Measurements from ENCODE around the gene SIMC1.

SIMC1 gene

DNA sequence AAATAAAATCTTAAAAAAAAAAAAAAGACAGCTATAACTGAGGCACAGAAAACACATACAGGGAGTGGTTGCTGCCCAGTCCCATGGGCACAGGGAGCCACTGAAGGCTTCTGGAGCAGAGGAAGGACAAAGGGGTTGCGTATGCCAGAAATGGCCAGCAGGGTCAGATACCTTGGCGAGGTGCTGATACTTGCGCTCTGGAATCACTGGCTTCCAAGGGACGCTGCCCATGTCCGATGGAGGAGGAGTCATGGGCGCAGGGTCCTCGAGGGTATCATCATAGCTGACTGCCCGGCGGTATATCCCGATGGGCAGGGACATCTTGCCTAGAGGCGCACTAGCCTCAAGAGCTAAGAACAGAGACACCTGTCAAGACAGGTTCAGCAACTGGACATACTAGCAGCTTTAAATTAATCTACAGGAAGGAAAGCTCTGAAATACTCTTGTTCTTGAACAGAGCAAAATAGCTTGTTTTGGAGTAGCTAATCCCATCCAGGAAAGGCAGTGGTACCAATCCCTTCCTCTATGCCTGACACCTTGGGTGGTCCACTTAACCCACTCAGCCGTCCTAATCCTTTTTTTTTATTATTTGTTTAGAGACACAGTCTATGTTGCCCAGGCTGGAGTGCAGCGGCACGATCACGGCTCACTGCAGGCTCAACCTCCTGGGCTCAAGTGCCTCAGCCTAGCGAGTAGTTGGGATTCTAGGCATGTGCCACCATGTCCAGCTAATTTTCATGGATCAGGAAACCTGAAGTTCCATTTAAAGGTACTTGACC is 117.4 kb downstream of the SIMC1 start:
- no peaks in the 10 kb centered on the region for H3K27me3 Mint-ChIP-seq
- no peak for DNase-seq
- H3K27ac Mint-ChIP-seq, result peak overlapping the region; percentile 21
- no peak overlapping the region for H3K4me3 Mint-ChIP-seq
- H3K4me1 Mint-ChIP-seq, result peaks cover 29% of the 10 kb centered on the region
- peaks cover 56% of the 10 kb centered on the region for H3K36me3 Mint-ChIP-seq
- H3K9me3 Mint-ChIP-seq, result no peaks in the 10 kb centered on the region
- CTCF ChIA-PET, result interaction anchor here (0.7 to 1.3 kb wide), 3 partner anchors 19 to 1026 kb away, joined by 3 to 6 read pairs (median 3); no protein-coding TSS in a partner anchor

DNA sequence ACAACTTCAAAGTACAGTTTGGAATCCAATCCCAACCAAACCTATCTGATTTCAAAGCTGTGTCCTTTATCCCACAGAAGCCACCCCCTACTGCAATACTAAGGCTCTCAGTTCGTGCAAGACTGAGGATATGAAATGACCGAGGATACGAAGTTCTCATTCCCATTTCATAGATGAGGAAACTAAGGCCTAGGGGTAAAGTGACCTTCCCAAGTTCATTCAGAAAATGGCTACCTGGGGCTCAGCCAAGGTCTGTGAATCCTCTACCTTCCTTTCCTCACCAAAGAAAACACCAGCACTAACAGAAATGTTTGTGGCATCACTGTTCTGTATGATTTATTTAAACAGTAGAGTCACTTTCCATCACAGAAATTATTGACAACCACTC is 117.9 kb downstream of the SIMC1 start:
- H3K4me3 Mint-ChIP-seq, result no peak overlapping the region
- H3K36me3 Mint-ChIP-seq, result peaks cover 54% of the 10 kb centered on the region
- peaks cover 29% of the 10 kb centered on the region for H3K4me1 Mint-ChIP-seq
- H3K27ac Mint-ChIP-seq, result no peak overlapping the region
- CTCF ChIA-PET, result interaction anchor here (1.3 kb wide), 1 partner anchor 19 kb away, joined by 3 read pairs; no protein-coding TSS in a partner anchor
- DNase-seq, result no peak
- no peaks in the 10 kb centered on the region for H3K9me3 Mint-ChIP-seq
- no peaks in the 10 kb centered on the region for H3K27me3 Mint-ChIP-seq

DNA sequence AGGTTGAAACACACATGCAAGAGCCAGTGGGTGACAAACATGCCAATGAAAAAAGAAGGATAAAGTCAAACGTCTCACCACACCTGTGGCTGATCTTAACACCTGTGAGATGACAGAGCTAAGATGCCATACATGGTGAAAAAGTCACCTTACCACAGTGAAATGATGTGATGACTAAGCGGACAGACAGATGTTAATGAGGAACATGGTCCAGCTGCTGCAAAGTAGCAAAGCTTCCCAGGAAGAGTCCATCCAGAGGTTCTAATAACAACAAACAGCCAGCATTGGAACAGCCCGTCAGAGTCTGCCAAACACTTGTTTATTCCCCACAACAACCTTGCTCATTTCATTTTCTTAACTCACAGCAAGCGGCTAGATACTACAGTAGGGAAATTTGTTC is 121.4 kb downstream of the SIMC1 start:
- peaks cover 43% of the 10 kb centered on the region for H3K4me1 Mint-ChIP-seq
- no peaks in the 10 kb centered on the region for H3K9me3 Mint-ChIP-seq
- H3K36me3 Mint-ChIP-seq, result peaks cover 30% of the 10 kb centered on the region
- CTCF ChIA-PET, result interaction anchor here (1.0 to 1.5 kb wide), 2 partner anchors 28 to 630 kb away, joined by 3 read pairs; partner anchors contain the start of genes HIGD2A and NOP16
- H3K27me3 Mint-ChIP-seq, result no peaks in the 10 kb centered on the region
- no peak for DNase-seq
- peak overlapping the region; percentile 69 for H3K4me3 Mint-ChIP-seq
- peak overlapping the region; percentile 54 for H3K27ac Mint-ChIP-seq

DNA sequence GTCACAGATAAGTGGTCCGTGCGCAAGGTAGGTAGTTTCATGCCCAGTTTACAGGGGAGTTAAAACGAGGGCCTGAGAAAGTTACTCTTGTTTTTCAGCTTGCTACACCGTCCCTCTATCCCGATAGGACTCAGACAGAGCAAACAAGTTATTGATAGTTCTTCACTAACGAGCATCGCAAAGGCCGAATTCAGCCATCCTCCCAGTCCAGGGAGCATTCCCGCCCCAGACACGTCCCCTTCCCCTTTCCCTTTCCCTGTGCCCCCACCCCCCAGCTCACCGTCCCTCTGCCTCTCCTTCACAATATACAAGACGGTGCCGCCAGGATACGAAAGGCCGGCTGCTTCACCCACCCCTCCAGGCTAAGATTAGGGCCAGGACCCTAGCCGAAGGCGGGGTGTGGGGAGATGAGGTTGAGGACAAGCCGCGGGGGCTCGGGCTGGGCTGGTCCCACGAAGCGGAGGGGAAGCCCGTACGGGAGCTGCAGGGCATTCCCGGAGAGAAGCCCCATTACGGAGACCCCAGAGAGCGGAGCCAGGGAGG is 122.7 kb downstream of the SIMC1 start:
- CTCF ChIA-PET, result interaction anchor here (1.0 to 1.2 kb wide), 3 partner anchors 27 to 126 kb away, joined by 3 read pairs; partner anchors contain the start of genes HIGD2A and NOP16
- H3K36me3 Mint-ChIP-seq, result peaks cover 26% of the 10 kb centered on the region
- peak overlapping the region; percentile 95 for H3K27ac Mint-ChIP-seq
- DNase-seq, result peak; percentile 47
- no peaks in the 10 kb centered on the region for H3K9me3 Mint-ChIP-seq
- peak overlapping the region; percentile 97 for H3K4me3 Mint-ChIP-seq
- H3K4me1 Mint-ChIP-seq, result peaks cover 44% of the 10 kb centered on the region
- no peaks in the 10 kb centered on the region for H3K27me3 Mint-ChIP-seq

DNA sequence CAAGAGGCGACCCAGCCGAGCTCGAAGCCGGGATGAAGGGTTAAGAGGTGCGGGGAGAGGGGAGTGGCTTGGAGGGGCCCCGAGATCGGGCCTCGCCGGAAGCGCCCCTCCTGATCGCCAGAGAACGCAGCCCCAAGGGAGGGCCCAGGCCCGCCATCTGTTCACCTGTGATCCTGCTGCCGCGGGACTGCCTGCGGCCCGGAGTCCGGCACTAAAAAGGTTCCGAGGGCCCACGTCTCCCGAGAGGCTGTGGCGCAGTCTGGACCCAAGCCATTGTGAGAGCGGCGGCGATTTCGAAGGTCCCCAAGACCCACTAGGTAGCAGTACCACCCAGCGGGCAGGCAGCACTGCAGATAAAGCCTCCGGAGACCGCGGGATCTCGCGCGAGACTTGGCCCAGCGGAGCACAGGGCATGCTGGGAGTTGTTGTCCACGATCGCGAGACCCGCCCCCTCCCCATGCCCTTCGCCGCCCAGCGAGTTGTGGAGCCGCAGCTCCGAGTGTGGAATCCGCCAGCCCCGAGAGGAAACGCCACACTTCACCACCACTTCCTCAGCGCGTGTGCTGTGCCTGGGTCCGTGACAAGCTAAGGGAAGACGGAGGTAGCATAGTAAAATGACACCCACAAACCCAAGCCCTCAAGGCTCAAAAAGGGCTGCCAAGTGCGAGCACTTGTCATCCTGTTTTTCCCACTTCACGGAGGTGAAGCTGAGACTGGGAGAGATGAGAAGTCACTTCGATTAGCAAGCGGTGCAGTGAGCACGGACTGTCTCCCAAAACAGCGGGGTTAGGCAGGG is 123.4 kb downstream of the SIMC1 start, which contains the start of gene KIAA1191:
Gene KIAA1191, minus strand, starts transcription at position 328 of the 796 bp plus-strand sequence. CDS start 2,256 bp downstream, outside the sequence.
- DNase-seq, result peak; percentile 99
- CTCF ChIA-PET, result interaction anchor here (0.8 to 1.3 kb wide), 5 partner anchors 24 to 236 kb away, joined by 3 to 4 read pairs (median 3); partner anchors contain the start of gene CLTB
- Mint-ChIP-seq H3K4me3 (peak within 1 kb of the TSS; percentile 97), H3K36me3 (peaks cover 24% of the 10 kb centered on the region), H3K9me3 (no peaks in the 10 kb centered on the region), H3K27ac (peak within 1 kb of the TSS; percentile 95), H3K4me1 (peaks cover 44% of the 10 kb centered on the region), H3K27me3 (no peaks in the 10 kb centered on the region)

DNA sequence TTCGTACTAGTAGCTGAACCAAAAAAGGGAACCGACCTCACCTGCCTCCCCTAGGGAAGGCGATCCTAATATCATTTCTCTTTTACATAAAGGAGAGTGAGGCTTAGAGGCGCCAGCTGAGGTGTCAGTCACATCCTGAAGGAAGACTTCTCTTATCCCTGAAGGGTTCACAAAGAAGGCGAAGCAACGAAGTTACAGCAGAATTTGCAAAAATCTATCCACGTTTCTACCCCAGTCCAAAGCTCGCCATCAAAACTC is 123.9 kb downstream of the SIMC1 start:
- CTCF ChIA-PET, result interaction anchor here (0.6 to 1.3 kb wide), 4 partner anchors 23 to 235 kb away, joined by 3 to 4 read pairs (median 3); partner anchors contain the start of gene CLTB
- Mint-ChIP-seq H3K27me3 (no peaks in the 10 kb centered on the region), H3K4me3 (peak overlapping the region; percentile 97), H3K27ac (peak overlapping the region; percentile 95), H3K4me1 (peaks cover 46% of the 10 kb centered on the region), H3K9me3 (no peaks in the 10 kb centered on the region), H3K36me3 (peaks cover 25% of the 10 kb centered on the region)
- no peak for DNase-seq

DNA sequence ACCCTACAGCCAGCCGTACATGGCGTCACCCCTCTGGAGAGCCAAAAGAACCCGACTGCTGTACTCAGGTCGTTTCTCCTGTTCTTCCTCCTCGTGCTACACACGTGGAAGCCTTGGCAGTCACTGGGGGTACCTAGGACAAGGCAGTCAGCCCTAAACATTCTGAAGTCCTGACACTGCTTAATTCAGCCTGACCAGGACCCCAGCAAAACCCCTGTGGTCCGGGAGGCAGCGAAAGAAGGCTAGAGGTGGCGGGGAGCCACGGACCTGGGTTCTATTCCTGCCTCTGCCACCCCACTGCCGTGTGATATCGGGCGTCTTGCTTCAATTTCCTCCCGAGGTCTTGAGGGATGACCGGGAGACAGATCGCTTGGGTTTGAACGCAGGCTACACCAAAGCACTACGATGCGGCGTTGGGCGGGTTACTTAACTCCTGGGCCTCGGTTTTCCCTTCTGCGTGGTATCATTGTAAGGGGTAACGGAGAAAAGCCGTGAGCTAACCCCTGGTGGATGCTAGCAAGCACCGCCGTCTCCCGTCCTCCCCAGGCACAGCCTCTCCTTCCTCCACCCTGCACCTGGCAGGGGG is 126.6 kb downstream of the SIMC1 start:
- peak overlapping the region; percentile 73 for H3K4me3 Mint-ChIP-seq
- peak overlapping the region; percentile 14 for H3K27ac Mint-ChIP-seq
- H3K4me1 Mint-ChIP-seq, result peaks cover 37% of the 10 kb centered on the region
- H3K27me3 Mint-ChIP-seq, result no peaks in the 10 kb centered on the region
- CTCF ChIA-PET, result no interaction called here
- H3K36me3 Mint-ChIP-seq, result peaks cover 17% of the 10 kb centered on the region
- DNase-seq, result no peak
- H3K9me3 Mint-ChIP-seq, result no peaks in the 10 kb centered on the region

DNA sequence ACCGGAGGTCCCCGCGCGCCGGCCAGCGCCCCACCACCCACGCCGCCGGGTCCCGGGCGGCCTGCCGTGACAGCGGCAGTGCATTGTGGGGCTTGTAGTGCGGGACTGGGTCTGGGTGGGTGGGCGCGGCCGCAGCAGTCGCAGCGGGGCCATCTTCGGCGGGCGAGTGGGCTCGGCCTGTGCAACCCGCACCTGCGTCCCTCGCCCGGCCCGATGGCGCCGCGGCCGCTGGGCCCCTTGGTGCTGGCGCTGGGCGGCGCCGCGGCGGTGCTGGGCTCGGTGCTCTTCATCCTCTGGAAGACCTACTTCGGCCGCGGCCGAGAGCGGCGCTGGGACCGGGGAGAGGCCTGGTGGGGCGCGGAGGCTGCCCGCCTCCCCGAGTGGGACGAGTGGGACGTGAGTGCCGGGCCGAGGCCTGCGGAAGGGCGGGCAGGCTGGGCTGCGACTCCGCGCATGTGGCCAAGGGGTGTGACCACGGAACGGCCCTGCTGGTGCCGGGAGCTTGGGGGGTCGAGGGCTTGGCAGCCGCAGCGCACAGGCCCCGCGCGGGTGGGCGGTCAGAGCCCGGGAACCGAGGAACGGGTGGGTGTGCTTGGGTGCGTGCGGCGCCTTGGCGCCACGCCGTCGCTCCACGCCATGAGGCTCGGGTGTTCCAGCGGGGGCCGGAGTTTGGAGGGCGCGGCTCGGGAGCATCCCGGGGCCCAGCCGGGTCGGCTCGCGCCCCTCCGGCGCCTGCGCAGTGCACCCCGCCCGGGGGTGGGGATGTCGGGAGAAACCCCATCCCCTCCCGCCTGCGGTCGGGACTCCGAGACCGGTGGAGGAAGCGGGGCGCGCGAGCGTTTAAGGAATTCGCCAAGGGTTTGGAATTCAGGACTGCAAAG is 127.4 kb downstream of the SIMC1 start, which contains the start of gene ARL10:
Gene ARL10, plus strand, starts transcription at position 137 of the 881 bp plus-strand sequence. Its CDS starts 77 bp downstream, at position 214.
- peaks cover 17% of the 10 kb centered on the region for H3K36me3 Mint-ChIP-seq
- no peaks in the 10 kb centered on the region for H3K9me3 Mint-ChIP-seq
- peak; percentile 70 for DNase-seq
- no peaks in the 10 kb centered on the region for H3K27me3 Mint-ChIP-seq
- H3K4me3 Mint-ChIP-seq, result peak within 1 kb of the TSS; percentile 73
- CTCF ChIA-PET, result no interaction called here
- H3K27ac Mint-ChIP-seq, result peak within 1 kb of the TSS; percentile 24
- peaks cover 36% of the 10 kb centered on the region for H3K4me1 Mint-ChIP-seq

DNA sequence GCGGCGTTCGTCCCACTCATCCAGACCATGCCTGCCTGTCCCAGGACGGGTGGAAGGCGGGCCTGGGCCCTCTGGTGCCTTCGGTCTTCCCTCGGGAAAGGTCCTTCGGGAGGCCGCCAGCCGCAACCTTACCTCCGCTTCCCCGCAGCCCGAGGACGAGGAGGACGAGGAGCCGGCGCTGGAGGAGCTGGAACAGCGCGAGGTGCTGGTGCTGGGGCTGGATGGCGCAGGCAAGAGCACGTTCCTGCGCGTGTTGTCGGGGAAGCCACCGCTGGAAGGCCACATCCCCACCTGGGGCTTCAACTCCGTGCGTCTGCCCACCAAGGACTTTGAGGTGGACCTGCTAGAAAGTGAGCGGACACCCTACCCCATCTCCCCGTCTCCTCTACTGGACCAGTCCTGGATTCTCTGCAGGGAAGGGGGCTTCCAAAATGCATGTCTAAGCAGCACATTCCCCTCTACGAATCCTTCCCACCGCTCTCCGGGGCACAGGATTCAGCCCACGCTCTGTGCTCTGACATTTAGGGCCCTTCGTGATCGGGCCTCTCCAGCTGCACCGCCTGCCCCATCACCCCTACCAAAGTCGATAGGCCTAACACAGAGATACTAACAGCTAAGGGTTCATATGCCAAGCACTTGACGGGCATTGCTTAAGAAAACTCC is 128.1 kb downstream of the SIMC1 start:
- Mint-ChIP-seq H3K27me3 (no peaks in the 10 kb centered on the region), H3K27ac (no peak overlapping the region), H3K36me3 (peaks cover 17% of the 10 kb centered on the region), H3K9me3 (no peaks in the 10 kb centered on the region), H3K4me1 (peaks cover 36% of the 10 kb centered on the region), H3K4me3 (peak overlapping the region; percentile 57)
- DNase-seq, result no peak
- CTCF ChIA-PET, result no interaction called here

DNA sequence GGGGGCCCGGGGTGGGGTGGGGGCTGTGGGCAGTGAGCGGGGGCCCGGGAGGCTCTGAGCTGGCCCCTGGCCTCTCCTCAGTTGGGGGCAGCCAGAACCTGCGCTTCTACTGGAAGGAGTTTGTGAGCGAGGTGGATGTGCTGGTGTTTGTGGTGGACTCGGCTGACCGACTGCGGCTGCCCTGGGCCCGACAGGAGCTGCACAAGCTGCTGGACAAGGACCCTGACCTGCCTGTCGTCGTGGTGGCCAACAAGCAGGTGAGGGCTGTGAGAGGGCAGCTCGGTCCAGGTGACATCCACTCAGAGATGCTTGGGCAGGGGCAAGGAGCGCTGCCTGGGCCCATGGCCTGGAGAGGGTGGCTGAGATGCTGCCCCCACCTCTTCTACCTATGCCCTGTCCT is 130.5 kb downstream of the SIMC1 start:
- Mint-ChIP-seq H3K4me1 (peaks cover 22% of the 10 kb centered on the region), H3K36me3 (peaks cover 17% of the 10 kb centered on the region), H3K27me3 (no peaks in the 10 kb centered on the region), H3K27ac (no peak overlapping the region), H3K9me3 (no peaks in the 10 kb centered on the region), H3K4me3 (no peak overlapping the region)
- CTCF ChIA-PET, result no interaction called here
- DNase-seq, result no peak

DNA sequence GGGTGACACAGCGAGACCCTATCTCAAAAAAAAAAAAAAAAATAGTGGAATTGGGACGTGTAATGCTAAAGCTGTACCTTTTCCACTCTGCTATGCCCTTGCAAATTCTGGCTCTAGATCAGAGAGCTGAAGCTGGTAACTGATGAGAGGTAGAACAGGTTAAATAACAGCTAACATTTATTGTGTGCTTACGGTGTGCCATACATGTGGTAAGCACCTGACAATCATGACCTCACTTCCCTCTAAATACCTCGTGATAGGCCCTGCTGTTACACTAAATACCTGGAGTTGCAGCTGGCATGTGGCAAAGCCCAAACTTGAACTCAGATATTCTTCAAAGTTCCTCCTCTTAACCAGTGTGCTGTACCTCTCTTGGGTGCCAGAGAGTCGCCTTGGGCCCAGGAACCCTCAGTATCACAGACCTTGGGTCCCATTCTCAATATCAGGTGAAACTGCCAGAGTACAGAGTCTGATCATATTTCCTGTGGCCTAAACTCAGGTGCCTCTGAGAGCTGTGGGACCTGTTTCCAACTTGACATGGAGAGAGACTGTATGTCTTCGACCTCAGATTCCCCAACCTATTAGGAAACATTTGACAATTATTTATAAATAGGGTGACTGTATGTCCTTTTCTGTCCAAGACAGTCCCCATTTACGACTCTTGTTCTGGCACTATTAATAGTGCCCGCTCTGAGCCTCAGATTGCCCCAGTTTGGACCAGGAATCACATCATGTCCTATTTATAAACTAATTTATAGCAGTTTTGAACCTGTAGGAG is 131.9 kb downstream of the SIMC1 start:
- CTCF ChIA-PET, result no interaction called here
- Mint-ChIP-seq H3K27me3 (no peaks in the 10 kb centered on the region), H3K4me1 (peaks cover 15% of the 10 kb centered on the region), H3K27ac (no peak overlapping the region), H3K9me3 (no peaks in the 10 kb centered on the region), H3K4me3 (no peak overlapping the region), H3K36me3 (peaks cover 17% of the 10 kb centered on the region)
- DNase-seq, result no peak

All from activated naive CD4-positive, alpha-beta T cell treated with anti-CD3 and anti-CD28 coated beads, Interleukin-2, amount 10 ng/mL, durations not matched to agents 7 days and 5 days (primary cell).